HepG2 (cell line): ENCODE results near the gene ODC1. TPM values are rescaled to one million over a fixed set of nuclear protein-coding genes. Genes with fewer than 3 reads are reported as not detected.

Experiments
- ATAC-seq: fragments of 200-7000 bp; cut with Tn5 transposase; 3 replicates; pipeline ENCODE4 v1.9.1; 2020; ENCODE audit warnings: mild to moderate bottlenecking, moderate library complexity
- BruUV-seq: library from RNA; stranded (reverse); fragments of 400-500 nt; replicated peaks from 2 replicates; lab custom pipeline; 2021; lab: Mats Ljungman, UMichigan
- CTCF ChIA-PET: fragments of 300-600 bp; formaldehyde crosslinking; extraction: SDS; loops from one replicate; lab custom pipeline; 2021; ENCODE audit warnings: low total read pairs, inconsistent platforms, low intra/inter-chr PET ratio; lab: Yijun Ruan, JAX
- POLR2A ChIA-PET: fragments of 350-600 bp; sonication (Branson Sonifier 250); formaldehyde crosslinking; loops from one replicate; lab custom pipeline; 2020; ENCODE audit warnings: antibody characterized with exemption, inconsistent platforms; lab: Yijun Ruan, JAX
- DNase-seq: peaks from one replicate; pipeline ENCODE4 v3.0.0-alpha.2; 2015; ENCODE audit warnings: low spot score
- FAIRE-seq: peaks from 3 replicates; lab custom pipeline; 2011; peaks lifted over from hg19 to GRCh38; lab: Jason Lieb, UNC
- H2AFZ ChIP-seq: one replicate; pipeline ENCODE4 v1.6.1; 2011; ENCODE audit warnings: low read length, inconsistent platforms
- H3K27ac ChIP-seq: fragments of 300-600 bp; 3 replicates; pipeline ENCODE4 v1.8.0; 2011; ENCODE audit warnings: mixed run types, mild to moderate bottlenecking, mixed read lengths, low read length, inconsistent platforms; ENCODE audit not compliant: insufficient read depth; ENCODE audit errors: extremely low read length
- H3K27me3 ChIP-seq, 2 experiments: fragments of 200-600 bp in 1 of 2; 2 replicates in 1 of 2; 3 replicates in 1 of 2; pipeline versions ENCODE4 v1.6.0 to v1.8.0; 2011; ENCODE audit warnings: low read length in 2 of 2, mild to moderate bottlenecking in 2 of 2, moderate library complexity in 2 of 2, inconsistent platforms in 1 of 2; ENCODE audit not compliant: insufficient read depth in 2 of 2, control insufficient read depth in 1 of 2
- H3K36me3 ChIP-seq, 2 experiments: fragments of 200-600 bp in 1 of 2; replicated peaks in 1 of 2; 2 replicates in 1 of 2; 3 replicates in 1 of 2; pipeline versions ENCODE4 v1.5.1 to v1.8.0; 2011; ENCODE audit warnings: low read length in 2 of 2, inconsistent platforms in 1 of 2; ENCODE audit not compliant: insufficient read depth in 2 of 2, control insufficient read depth in 1 of 2
- H3K4me1 ChIP-seq: 2 replicates; pipeline ENCODE4 v1.5.1; 2012; ENCODE audit warnings: low read length, inconsistent platforms; ENCODE audit not compliant: insufficient read depth
- H3K4me2 ChIP-seq: 2 replicates; pipeline ENCODE4 v1.6.0; 2011; ENCODE audit warnings: low read depth, low read length, inconsistent platforms
- H3K4me3 ChIP-seq, 3 experiments: fragments of 200-600 bp in 1 of 3; sonication (generic), shearing (Covaris generic) in 1 of 3; replicated peaks in 1 of 3; 2 replicates each; pipeline ENCODE4 v1.5.1; 2011 to 2016; ENCODE audit warnings: low read length in 3 of 3, inconsistent platforms in 2 of 3, low read depth in 2 of 3, mild to moderate bottlenecking in 2 of 3, control low read depth in 1 of 3, mixed read lengths in 1 of 3; ENCODE audit not compliant: insufficient read depth in 1 of 3
- H3K79me2 ChIP-seq: one replicate; pipeline ENCODE4 v1.6.1; 2011; ENCODE audit warnings: low read length, inconsistent platforms; ENCODE audit not compliant: insufficient read depth
- H3K9ac ChIP-seq: 2 replicates; pipeline ENCODE4 v1.6.0; 2011; ENCODE audit warnings: mild to moderate bottlenecking, low read depth, low read length, inconsistent platforms; ENCODE audit not compliant: insufficient read depth
- H3K9me3 ChIP-seq: 2 replicates; pipeline ENCODE4 v1.5.1; 2012; ENCODE audit warnings: mild to moderate bottlenecking, low read length
- H4K20me1 ChIP-seq: 2 replicates; pipeline ENCODE4 v1.6.0; 2011; ENCODE audit warnings: inconsistent platforms, mild to moderate bottlenecking, low read length, moderate library complexity; ENCODE audit not compliant: insufficient read depth
- CC2D1A ChIP-seq: sonication (generic); formaldehyde crosslinking; IDR thresholded peaks from 2 replicates; pipeline ENCODE4 v1.8.1; 2023; ENCODE audit warnings: mild to moderate bottlenecking, missing genetic modification reagents
- HNRNPK ChIP-seq: fragments of 200-400 bp; formaldehyde crosslinking; IDR thresholded peaks from 2 replicates; pipeline ENCODE4 v1.6.1; 2018; ENCODE audit warnings: low read length, low read depth, moderate library complexity, mild to moderate bottlenecking; ENCODE audit not compliant: poor library complexity, severe bottlenecking
- HOXA3 ChIP-seq: sonication (generic); formaldehyde crosslinking; IDR thresholded peaks from 2 replicates; pipeline ENCODE4 v1.5.0; 2020; ENCODE audit warnings: missing genetic modification reagents
- MAFK ChIP-seq, 2 experiments: IDR thresholded peaks in 1 of 2; conservative IDR thresholded peaks in 1 of 2; 2 replicates each; pipeline ENCODE4 v1.6.1; 2011; ENCODE audit warnings: improper control_type of control experiment in 2 of 2, low read length in 2 of 2
- NFIB ChIP-seq: sonication (generic); formaldehyde crosslinking; IDR thresholded peaks from 2 replicates; pipeline ENCODE4 v1.9.0; 2021; ENCODE audit warnings: missing genetic modification reagents, mild to moderate bottlenecking, borderline replicate concordance
- POGZ ChIP-seq: sonication (generic); formaldehyde crosslinking; IDR thresholded peaks from 2 replicates; pipeline ENCODE4 v1.4.0; 2020; ENCODE audit warnings: mild to moderate bottlenecking, missing genetic modification reagents
- SCMH1 ChIP-seq: sonication (generic); formaldehyde crosslinking; IDR thresholded peaks from 2 replicates; pipeline ENCODE4 v1.9.0; 2021; ENCODE audit warnings: missing genetic modification reagents, mild to moderate bottlenecking, borderline replicate concordance
- STAT5B ChIP-seq: sonication (generic); formaldehyde crosslinking; IDR thresholded peaks from 2 replicates; pipeline ENCODE4 v1.4.0; 2020; ENCODE audit warnings: missing genetic modification reagents
- TSC22D2 ChIP-seq: sonication (generic); formaldehyde crosslinking; IDR thresholded peaks from 2 replicates; pipeline ENCODE4 v1.5.1; 2020; ENCODE audit warnings: missing genetic modification reagents, mild to moderate bottlenecking, borderline replicate concordance
- ZNF207 ChIP-seq: fragments of 450-650 bp; IDR thresholded peaks from 2 replicates; pipeline ENCODE4 v1.6.1; 2016; ENCODE audit warnings: antibody characterized with exemption, borderline replicate concordance
- ZNF446 ChIP-seq: sonication (generic); formaldehyde crosslinking; IDR thresholded peaks from 2 replicates; pipeline ENCODE4 v1.5.0; 2020; ENCODE audit warnings: mild to moderate bottlenecking, missing genetic modification reagents
- ZNF737 ChIP-seq: sonication (generic); formaldehyde crosslinking; IDR thresholded peaks from 2 replicates; pipeline ENCODE4 v1.5.0; 2020; ENCODE audit warnings: missing genetic modification reagents, mild to moderate bottlenecking, borderline replicate concordance
- WGBS: methylation state at CpG from one replicate; pipeline ENCODE4 v1.1.6; 2017; ENCODE audit warnings: low lambda C conversion rate; 5-methylcytosine and 5-hydroxymethylcytosine counted together
- in situ Hi-C: cut with HindIII; loops from 2 replicates; pipeline ENCODE4 v1.10.0; 2017; ENCODE audit warnings: low pct_unique_long_range_greater_than_20kb; ENCODE audit not compliant: extremely low pct_ligation_motif_present
- intact Hi-C: fragments of 100-400 bp; cut with micrococcal nuclease; formaldehyde crosslinking; loops from one replicate; pipeline ENCODE4 v1.10.0; 2022; ENCODE audit not compliant: unreplicated experiment
- polyA plus RNA-seq, 8 experiments: library from polyadenylated mRNA; depleted of rRNA in 3 of 8; stranded (reverse) in 7 of 8; unstranded in 1 of 8; fragments of >200 nt; fragmentation: Illumina TruSeq in 4 of 8; extraction: Trizol in 4 of 8; gene quantifications; 2 replicates each; pipeline versions ENCODE4 v1.2.1 to v1.2.3, GENCODE V29; 2011 to 2016; ENCODE audit warnings: low read depth in 4 of 8, missing spikeins in 1 of 8, mixed read lengths in 1 of 8; ENCODE audit not compliant: insufficient read depth in 1 of 8
- total RNA-seq, 5 experiments: library from RNA; depleted of rRNA; stranded (reverse); fragments of >200 nt; fragmentation: Illumina TruSeq; extraction: Trizol; gene quantifications; 2 replicates each; pipeline ENCODE4 v1.2.3, GENCODE V29; 2016; ENCODE audit warnings: low read depth in 1 of 5
- TF ChIP-seq, protein P1 (sequence below): sonication (generic); formaldehyde crosslinking; IDR thresholded peaks from 2 replicates; pipeline ENCODE4 v1.5.1; 2020; ENCODE audit warnings: mild to moderate bottlenecking, missing genetic modification reagents, moderate library complexity
- TF ChIP-seq, protein P2 (sequence below): sonication (generic); formaldehyde crosslinking; conservative IDR thresholded peaks from 2 replicates; pipeline ENCODE4 v1.8.1; 2023; ENCODE audit warnings: missing genetic modification reagents
- TF ChIP-seq, protein P3 (sequence below), 2 experiments: sonication (generic) in 1 of 2; formaldehyde crosslinking in 1 of 2; IDR thresholded peaks; 2 replicates each; pipeline versions ENCODE4 v1.4.0 to v1.6.1; 2018 to 2020; ENCODE audit warnings: missing genetic modification reagents in 2 of 2, borderline replicate concordance in 1 of 2, low read depth in 1 of 2, mild to moderate bottlenecking in 1 of 2, missing biosample characterization in 1 of 2

The ODC1 gene
- total and polyA plus RNA-seq, 2 of the 13 experiments (the other 11 are each of a cell fraction or from before 2014, with no cell fraction given), result 142 to 371 TPM

DNA sequence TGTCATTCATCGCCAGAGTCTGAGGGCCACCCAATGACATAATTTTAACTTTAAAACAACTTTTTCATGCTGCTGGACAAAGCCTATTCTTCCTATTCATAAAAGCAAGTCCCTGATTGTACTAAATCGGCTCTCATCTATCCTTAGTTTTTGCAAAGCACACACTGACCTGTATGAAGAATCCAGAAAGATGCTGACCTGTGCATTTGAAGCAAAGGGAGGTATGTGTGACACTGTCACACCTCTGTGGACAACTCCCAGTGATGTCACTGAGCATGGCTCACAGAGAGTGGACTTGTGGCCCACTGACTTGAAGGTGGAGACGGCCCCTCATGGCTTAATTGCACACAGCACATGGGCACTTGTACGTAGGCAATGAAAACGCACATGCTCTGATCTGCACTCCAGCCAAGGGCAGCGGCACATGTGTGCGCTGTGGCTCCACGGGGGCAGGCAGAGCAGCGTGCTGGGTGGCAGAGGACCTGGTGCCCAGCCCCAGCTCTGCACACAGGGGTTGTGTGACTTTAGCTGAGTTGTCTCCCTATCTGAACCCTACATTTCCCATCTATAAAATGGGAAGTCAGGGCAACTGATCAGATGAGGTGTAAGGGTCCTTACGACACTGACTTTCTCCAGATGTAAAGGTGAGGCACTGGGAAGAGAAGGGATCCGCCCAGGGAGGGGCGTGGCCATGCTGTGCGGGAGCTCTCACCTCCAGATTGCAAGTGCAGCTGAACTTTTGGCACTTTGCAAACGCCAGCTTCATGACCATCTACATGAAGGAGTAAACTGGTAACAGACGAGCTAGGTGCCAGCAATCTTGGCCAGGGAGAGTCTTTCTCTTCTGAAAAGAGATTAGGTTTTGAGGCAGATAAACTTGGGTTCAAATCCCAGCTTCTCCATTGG lies 14.3 kb upstream of the ODC1 start:
- Histone ChIP-seq H3K27me3 (peaks cover 3 to 42% of the 10 kb centered on the region in 2 experiments; a peak in 4 of 5 replicates), H2AFZ (no peak overlapping the region), H3K36me3 (no peaks in the 10 kb centered on the region), H3K9me3 (no peaks in the 10 kb centered on the region), H4K20me1 (no peaks in the 10 kb centered on the region), H3K79me2 (no peaks in the 10 kb centered on the region), H3K4me2 (no peak overlapping the region), H3K9ac (no peak overlapping the region), H3K27ac (no peak overlapping the region), H3K4me3 (no peak overlapping the region), H3K4me1 (peaks cover 20% of the 10 kb centered on the region)
- ATAC-seq (no peak), FAIRE-seq (no peak), DNase-seq (no peak)
- intact Hi-C loops, result loop anchor here (10.0 kb wide), 1 partner anchor 202 kb away; no protein-coding TSS in a partner anchor
- ChIA-PET CTCF (no interaction called here), POLR2A (interaction anchor here (0.6 to 1.2 kb wide), 3 partner anchors 12 to 243 kb away, joined by 4 to 5 read pairs (median 4); partner anchors contain the start of gene ODC1)
- WGBS, result 41% methylated on average over 14 of the region's 15 CpGs
- in situ Hi-C loops, result no loop called here
- no TSS peak for BruUV-seq
- TF ChIP-seq, protein P1, sequence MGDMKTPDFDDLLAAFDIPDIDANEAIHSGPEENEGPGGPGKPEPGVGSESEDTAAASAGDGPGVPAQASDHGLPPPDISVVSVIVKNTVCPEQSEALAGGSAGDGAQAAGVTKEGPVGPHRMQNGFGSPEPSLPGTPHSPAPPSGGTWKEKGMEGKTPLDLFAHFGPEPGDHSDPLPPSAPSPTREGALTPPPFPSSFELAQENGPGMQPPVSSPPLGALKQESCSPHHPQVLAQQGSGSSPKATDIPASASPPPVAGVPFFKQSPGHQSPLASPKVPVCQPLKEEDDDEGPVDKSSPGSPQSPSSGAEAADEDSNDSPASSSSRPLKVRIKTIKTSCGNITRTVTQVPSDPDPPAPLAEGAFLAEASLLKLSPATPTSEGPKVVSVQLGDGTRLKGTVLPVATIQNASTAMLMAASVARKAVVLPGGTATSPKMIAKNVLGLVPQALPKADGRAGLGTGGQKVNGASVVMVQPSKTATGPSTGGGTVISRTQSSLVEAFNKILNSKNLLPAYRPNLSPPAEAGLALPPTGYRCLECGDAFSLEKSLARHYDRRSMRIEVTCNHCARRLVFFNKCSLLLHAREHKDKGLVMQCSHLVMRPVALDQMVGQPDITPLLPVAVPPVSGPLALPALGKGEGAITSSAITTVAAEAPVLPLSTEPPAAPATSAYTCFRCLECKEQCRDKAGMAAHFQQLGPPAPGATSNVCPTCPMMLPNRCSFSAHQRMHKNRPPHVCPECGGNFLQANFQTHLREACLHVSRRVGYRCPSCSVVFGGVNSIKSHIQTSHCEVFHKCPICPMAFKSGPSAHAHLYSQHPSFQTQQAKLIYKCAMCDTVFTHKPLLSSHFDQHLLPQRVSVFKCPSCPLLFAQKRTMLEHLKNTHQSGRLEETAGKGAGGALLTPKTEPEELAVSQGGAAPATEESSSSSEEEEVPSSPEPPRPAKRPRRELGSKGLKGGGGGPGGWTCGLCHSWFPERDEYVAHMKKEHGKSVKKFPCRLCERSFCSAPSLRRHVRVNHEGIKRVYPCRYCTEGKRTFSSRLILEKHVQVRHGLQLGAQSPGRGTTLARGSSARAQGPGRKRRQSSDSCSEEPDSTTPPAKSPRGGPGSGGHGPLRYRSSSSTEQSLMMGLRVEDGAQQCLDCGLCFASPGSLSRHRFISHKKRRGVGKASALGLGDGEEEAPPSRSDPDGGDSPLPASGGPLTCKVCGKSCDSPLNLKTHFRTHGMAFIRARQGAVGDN (CRISPR knock-in tag), result 0 out of 2 replicates have a peak, but pooled peaks have one; percentile 12
- TF ChIP-seq ZNF737 (CRISPR knock-in tag) (no peak), ZNF446 (CRISPR knock-in tag) (no peak), MAFK (conservative IDR thresholded peaks at IDR 0.05 in 1 of 2, IDR thresholded peaks at IDR 0.05 in 1 of 2; ENCODE audit: low read length in 2 of 2) (peak; percentile 79 to 86), HOXA3 (CRISPR knock-in tag) (no peak), TSC22D2 (CRISPR knock-in tag) (no peak), NFIB (CRISPR knock-in tag) (0 out of 2 replicates have a peak, but pooled peaks have one; percentile 38), STAT5B (no peak), POGZ (CRISPR knock-in tag) (no peak), CC2D1A (no peak), ZNF207 (no peak), HNRNPK (no peak), SCMH1 (CRISPR knock-in tag) (no peak)
- TF ChIP-seq, protein P2, sequence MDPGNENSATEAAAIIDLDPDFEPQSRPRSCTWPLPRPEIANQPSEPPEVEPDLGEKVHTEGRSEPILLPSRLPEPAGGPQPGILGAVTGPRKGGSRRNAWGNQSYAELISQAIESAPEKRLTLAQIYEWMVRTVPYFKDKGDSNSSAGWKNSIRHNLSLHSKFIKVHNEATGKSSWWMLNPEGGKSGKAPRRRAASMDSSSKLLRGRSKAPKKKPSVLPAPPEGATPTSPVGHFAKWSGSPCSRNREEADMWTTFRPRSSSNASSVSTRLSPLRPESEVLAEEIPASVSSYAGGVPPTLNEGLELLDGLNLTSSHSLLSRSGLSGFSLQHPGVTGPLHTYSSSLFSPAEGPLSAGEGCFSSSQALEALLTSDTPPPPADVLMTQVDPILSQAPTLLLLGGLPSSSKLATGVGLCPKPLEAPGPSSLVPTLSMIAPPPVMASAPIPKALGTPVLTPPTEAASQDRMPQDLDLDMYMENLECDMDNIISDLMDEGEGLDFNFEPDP (CRISPR knock-in tag), result no peak
- TF ChIP-seq, protein P3, sequence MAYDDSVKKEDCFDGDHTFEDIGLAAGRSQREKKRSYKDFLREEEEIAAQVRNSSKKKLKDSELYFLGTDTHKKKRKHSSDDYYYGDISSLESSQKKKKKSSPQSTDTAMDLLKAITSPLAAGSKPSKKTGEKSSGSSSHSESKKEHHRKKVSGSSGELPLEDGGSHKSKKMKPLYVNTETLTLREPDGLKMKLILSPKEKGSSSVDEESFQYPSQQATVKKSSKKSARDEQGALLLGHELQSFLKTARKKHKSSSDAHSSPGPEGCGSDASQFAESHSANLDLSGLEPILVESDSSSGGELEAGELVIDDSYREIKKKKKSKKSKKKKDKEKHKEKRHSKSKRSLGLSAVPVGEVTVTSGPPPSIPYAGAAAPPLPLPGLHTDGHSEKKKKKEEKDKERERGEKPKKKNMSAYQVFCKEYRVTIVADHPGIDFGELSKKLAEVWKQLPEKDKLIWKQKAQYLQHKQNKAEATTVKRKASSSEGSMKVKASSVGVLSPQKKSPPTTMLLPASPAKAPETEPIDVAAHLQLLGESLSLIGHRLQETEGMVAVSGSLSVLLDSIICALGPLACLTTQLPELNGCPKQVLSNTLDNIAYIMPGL (CRISPR knock-in tag; IDR thresholded peaks at IDR 0.05; ENCODE audit: borderline replicate concordance in 1 of 2, low read depth in 1 of 2), result no peak
